ENCODE results near the gene S100G. TPM values are rescaled to one million over a fixed set of nuclear protein-coding genes. Genes with fewer than 3 reads are reported as not detected.

Gene S100G
- total RNA-seq, 1 donor from 2014 or later, result not detected

Other genes with a start within 250 kb of the S100G start
- 4.8 TPM for gene CTPS2, start 62.5 kb downstream of the S100G start, total RNA-seq
- 23.2 TPM for gene SYAP1, start 69.5 kb downstream of the S100G start, total RNA-seq
- 8.5 TPM for gene TXLNG, start 136.3 kb downstream of the S100G start, total RNA-seq
- gene RBBP7, start 220.2 kb downstream of the S100G start, total RNA-seq, result 72.5 TPM